Cardiac fibroblast (primary cell): ENCODE results near the gene FBLN1.
"Not testable (repeated sequence)": the region's sequence is repeated elsewhere in the genome, so short reads cannot be mapped to it uniquely, and the experiment has no call there.

Source experiments
- DNase-seq, 2 donors: peaks; one replicate each; pipeline versions ENCODE4 v3.0.0 to v3.0.0-alpha.2; 2010; ENCODE audit warnings: low read depth in 2 of 2
- H3K4me3 ChIP-seq, 2 donors: replicated peaks in 1 of 2; 1 replicate in 1 of 2; 2 replicates in 1 of 2; pipeline ENCODE4 v1.5.1; 2011; ENCODE audit warnings: low read depth in 2 of 2, low read length in 2 of 2, mild to moderate bottlenecking in 2 of 2, moderate library complexity in 1 of 2
- CTCF ChIP-seq: IDR thresholded peaks from one replicate; pipeline ENCODE4 v1.5.1; 2011; ENCODE audit warnings: low read depth, mild to moderate bottlenecking, low read length, inconsistent platforms

The FBLN1 gene

DNA sequence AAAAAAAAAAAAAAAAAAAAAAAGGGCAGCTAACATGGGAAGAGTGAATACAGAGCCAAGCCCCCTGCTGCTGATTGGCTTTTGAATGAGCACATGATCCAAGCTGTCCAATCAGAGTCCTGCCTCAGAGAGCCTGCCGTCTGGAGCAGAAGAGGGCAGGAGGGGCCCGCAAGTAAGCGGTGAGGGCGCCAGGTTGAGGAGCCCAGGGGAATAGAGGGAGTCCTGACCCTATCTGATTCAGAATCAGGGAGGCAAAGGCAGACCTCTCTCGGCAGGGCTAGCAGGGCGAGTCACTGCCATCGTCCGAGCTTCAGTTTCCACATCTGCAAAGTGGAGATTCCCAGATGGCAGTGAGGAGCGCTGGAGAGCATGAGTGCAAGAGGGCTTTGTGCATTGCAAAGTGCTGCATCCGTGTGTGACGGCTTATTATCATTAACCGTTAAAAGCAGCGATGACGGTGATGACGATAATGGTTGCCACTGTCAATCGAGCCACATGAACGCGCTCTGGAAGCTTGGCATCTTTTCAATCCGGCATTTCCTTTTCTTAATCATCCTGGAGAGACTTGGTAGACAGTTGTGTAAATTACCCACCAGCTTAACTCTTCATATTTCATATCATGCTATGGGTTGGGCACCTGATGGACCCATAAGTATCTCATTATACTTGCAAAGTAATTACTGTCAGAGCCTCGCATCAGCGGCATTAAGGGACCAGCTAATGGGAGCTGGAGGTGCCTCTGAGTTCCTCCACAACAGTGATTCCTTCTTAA is 100.3 kb downstream of the FBLN1 start:
- H3K4me3 ChIP-seq: no peak overlapping the region
- no peak for TF ChIP-seq CTCF
- peak; percentile 49 to 53 for DNase-seq

GRCh38 chr22:45603619-45604018 is 100.9 kb downstream of the FBLN1 start:
- H3K4me3 ChIP-seq: no peak overlapping the region
- DNase-seq: no peak
- no peak for TF ChIP-seq CTCF

DNA sequence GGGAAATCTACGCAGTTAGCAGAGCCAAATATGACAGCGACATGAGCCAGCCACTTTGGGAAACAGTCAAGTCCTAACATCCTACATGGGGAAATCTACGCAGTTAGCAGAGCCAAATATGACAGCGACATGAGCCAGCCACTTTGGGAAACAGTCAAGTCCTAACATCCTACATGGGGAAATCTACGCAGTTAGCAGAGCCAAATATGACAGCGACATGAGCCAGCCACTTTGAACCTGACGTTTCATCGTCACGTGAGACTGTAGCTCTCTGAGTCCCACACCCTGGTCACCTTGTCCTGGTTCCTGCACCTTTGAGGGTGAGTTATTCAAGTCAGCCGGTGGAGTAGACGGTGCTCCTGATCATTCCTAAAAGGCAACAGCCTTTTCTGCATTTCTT is 105.4 kb downstream of the FBLN1 start:
- not testable (repeated sequence) for DNase-seq, H3K4me3 ChIP-seq

- H3K4me3 ChIP-seq: no peak overlapping the region
- no peak for TF ChIP-seq CTCF
- DNase-seq: peak in 1 of 2 donors; percentile 59
Observed at GRCh38 chr22:45608763-45609180, 106.1 kb downstream of the FBLN1 start.

GRCh38 chr22:45612451-45612901 is 109.8 kb downstream of the FBLN1 start:
- DNase-seq: peak; percentile 78 to 80
- TF ChIP-seq CTCF: no peak
- H3K4me3 ChIP-seq: peak overlapping the region; percentile 5 to 20

DNA sequence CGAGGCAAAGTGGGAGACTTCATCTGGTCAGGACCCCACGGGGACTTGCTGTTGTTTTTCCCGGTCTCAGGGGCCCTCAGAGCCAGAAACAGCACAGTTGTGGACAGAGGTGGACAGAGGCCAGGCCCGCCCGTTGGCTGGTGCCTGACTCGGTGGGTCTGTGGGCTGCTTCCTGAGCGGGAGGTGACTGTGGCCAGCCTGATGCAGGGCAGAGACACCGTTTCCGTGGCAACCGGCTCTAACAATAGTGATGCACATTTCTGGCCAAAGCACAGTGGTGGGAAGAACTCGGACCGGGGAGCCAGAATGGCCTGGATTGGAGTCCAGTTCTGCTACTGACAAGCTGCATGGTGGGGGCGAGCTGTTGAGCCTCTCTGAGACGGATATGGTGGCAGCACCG is 110.3 kb downstream of the FBLN1 start:
- DNase-seq: peak; percentile 11 to 49
- no peak for TF ChIP-seq CTCF
- H3K4me3 ChIP-seq: peak overlapping the region in 1 of 2 donors; percentile 20

- no peak for DNase-seq
- no peak overlapping the region for H3K4me3 ChIP-seq
- no peak for TF ChIP-seq CTCF
Observed at GRCh38 chr22:45615364-45615763, 112.7 kb downstream of the FBLN1 start.
